ENCODE results near the gene ANKDD1A. TPM values are rescaled to one million over a fixed set of nuclear protein-coding genes. Genes with fewer than 3 reads are reported as not detected.

ANKDD1A gene
- total and polyA plus RNA-seq, 4 donors = 2.3 to 6.8 (median 4.2) TPM

DNA sequence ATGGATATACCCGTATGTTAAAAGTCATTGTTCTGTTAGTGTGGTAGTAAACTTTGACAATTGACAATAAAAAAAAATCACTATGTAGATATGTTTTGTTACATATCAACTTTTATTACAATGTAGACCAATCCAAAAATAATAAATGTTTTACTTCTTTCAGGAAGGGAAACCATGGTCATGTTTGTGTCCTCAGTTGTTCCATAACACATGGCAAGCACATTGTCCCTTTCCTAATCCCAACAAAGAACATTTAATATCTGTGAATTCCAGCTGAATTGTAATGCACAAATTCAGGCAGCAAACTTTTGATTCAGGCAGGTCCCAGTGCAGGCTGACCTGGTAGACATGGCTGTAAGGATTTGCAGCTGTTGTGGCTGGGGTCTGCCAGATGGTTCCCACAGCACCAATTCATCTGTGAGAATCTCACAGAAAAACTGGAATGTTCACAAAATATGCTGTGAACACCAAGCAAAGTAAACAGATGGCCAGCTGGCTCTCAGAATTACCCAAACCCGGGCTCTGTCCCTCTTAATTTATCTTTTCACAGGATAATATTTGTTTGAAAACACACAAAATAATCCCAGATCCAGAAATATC lies 79.9 kb downstream of the ANKDD1A start:
- DNase-seq (peak; percentile 70 to 81 (median 80)), ATAC-seq (ENCODE audit: insufficient read depth, low FRiP score) (no peak)
- H3K27me3 ChIP-seq (ENCODE audit: control insufficient read depth in 3 of 3, insufficient read depth in 3 of 3, low read length in 2 of 3) = no peaks in the 10 kb centered on the region
- H3K36me3 ChIP-seq (ENCODE audit: control insufficient read depth in 4 of 4, insufficient read depth in 4 of 4, low read length in 4 of 4) = no peaks in the 10 kb centered on the region
- H3K9me3 ChIP-seq (ENCODE audit: control insufficient read depth in 4 of 4, insufficient read depth in 3 of 4, low read length in 3 of 4) = no peaks in the 10 kb centered on the region
- WGBS, 2 donors = 69 to 83% methylated on average over 2 of the region's 2 CpGs
- H3K4me1 ChIP-seq (ENCODE audit: control insufficient read depth in 5 of 5, insufficient read depth in 5 of 5, low read length in 5 of 5) = peaks cover 0 to 21% (median 3%) of the 10 kb centered on the region in 5 donors
- TF ChIP-seq CTCF (IDR thresholded peaks at IDR 0.05; ENCODE audit: control extremely low read depth, extremely low read depth) = no peak
- no peak overlapping the region for H3K9ac ChIP-seq (ENCODE audit: insufficient read depth in 1 of 2, low read length in 2 of 2)
- no peak overlapping the region for H3K27ac ChIP-seq (ENCODE audit: low read depth in 1 of 2, low read length in 1 of 2)
- no peak overlapping the region for H3K4me3 ChIP-seq

GRCh38 chr15:64993290-64993689 lies 81.6 kb downstream of the ANKDD1A start:
- 38 to 51% methylated on average over 1 of the region's 1 CpG for WGBS, 2 donors
- no peak for TF ChIP-seq CTCF (IDR thresholded peaks at IDR 0.05; ENCODE audit: control extremely low read depth, extremely low read depth)
- ATAC-seq (ENCODE audit: insufficient read depth, low FRiP score) (no peak), DNase-seq (no peak)
- peaks cover 0 to 20% (median 3%) of the 10 kb centered on the region in 5 donors for H3K4me1 ChIP-seq (ENCODE audit: control insufficient read depth in 5 of 5, insufficient read depth in 5 of 5, low read length in 5 of 5)
- H3K27me3 ChIP-seq (ENCODE audit: control insufficient read depth in 3 of 3, insufficient read depth in 3 of 3, low read length in 2 of 3) = no peaks in the 10 kb centered on the region
- no peak overlapping the region for H3K9ac ChIP-seq (ENCODE audit: insufficient read depth in 1 of 2, low read length in 2 of 2)
- H3K27ac ChIP-seq (ENCODE audit: low read depth in 1 of 2, low read length in 1 of 2) = no peak overlapping the region
- no peaks in the 10 kb centered on the region for H3K36me3 ChIP-seq (ENCODE audit: control insufficient read depth in 4 of 4, insufficient read depth in 4 of 4, low read length in 4 of 4)
- H3K9me3 ChIP-seq (ENCODE audit: control insufficient read depth in 4 of 4, insufficient read depth in 3 of 4, low read length in 3 of 4) = no peaks in the 10 kb centered on the region
- H3K4me3 ChIP-seq = no peak overlapping the region

DNA sequence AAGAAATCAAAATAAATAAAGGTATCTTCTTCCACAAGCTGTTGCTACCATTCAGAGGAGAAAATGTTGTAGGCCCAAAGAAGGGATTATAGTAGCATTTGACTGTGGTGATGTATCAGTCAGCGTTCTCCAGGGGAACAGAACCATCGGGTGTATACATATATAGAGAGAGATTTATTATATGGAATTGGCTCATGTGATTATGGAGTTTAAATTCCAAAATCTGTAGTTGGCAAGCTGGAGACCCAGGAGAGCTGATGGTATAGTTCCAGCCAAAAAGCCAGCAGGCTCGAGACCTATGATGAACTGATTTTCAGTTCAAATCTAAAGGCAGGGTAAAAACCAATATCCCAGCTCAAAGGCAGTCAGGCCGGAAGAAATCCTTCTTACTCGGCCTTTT lies 85.4 kb downstream of the ANKDD1A start:
- no peak overlapping the region for H3K4me3 ChIP-seq
- no peaks in the 10 kb centered on the region for H3K27me3 ChIP-seq (ENCODE audit: control insufficient read depth in 3 of 3, insufficient read depth in 3 of 3, low read length in 2 of 3)
- 73 to 88% methylated on average over 5 of the region's 5 CpGs for WGBS, 2 donors
- H3K4me1 ChIP-seq (ENCODE audit: control insufficient read depth in 5 of 5, insufficient read depth in 5 of 5, low read length in 5 of 5) = no peaks in the 10 kb centered on the region
- no peaks in the 10 kb centered on the region for H3K9me3 ChIP-seq (ENCODE audit: control insufficient read depth in 4 of 4, insufficient read depth in 3 of 4, low read length in 3 of 4)
- DNase-seq = no peak
- H3K9ac ChIP-seq (ENCODE audit: insufficient read depth in 1 of 2, low read length in 2 of 2) = no peak overlapping the region
- H3K36me3 ChIP-seq (ENCODE audit: control insufficient read depth in 4 of 4, insufficient read depth in 4 of 4, low read length in 4 of 4) = peaks cover 0 to 4% (median 0%) of the 10 kb centered on the region in 4 donors
- H3K27ac ChIP-seq (ENCODE audit: low read depth in 1 of 2, low read length in 1 of 2) = no peak overlapping the region
- TF ChIP-seq CTCF (IDR thresholded peaks at IDR 0.05; ENCODE audit: control extremely low read depth, extremely low read depth) = no peak
- no peak for ATAC-seq (ENCODE audit: insufficient read depth, low FRiP score)
